Cardiac fibroblast (primary cell): ENCODE data around the gene ACBD3.
A peak's percentile ranks its signal among the peaks of the same experiment; 100 is the strongest.

Experiments used
- DNase-seq, 2 donors: peaks; one replicate each; pipeline versions ENCODE4 v3.0.0 to v3.0.0-alpha.2; 2010; ENCODE audit warnings: low read depth in 2 of 2
- H3K4me3 ChIP-seq, 2 donors: replicated peaks in 1 of 2; 1 replicate in 1 of 2; 2 replicates in 1 of 2; pipeline ENCODE4 v1.5.1; 2011; ENCODE audit warnings: low read depth in 2 of 2, low read length in 2 of 2, mild to moderate bottlenecking in 2 of 2, moderate library complexity in 1 of 2
- CTCF ChIP-seq: IDR thresholded peaks from one replicate; pipeline ENCODE4 v1.5.1; 2011; ENCODE audit warnings: low read depth, mild to moderate bottlenecking, low read length, inconsistent platforms

The ACBD3 gene

GRCh38 chr1:226162898-226163297 is 23.6 kb downstream of the ACBD3 start:
- TF ChIP-seq CTCF = no peak
- H3K4me3 ChIP-seq = no peak overlapping the region
- DNase-seq = no peak

GRCh38 chr1:226158983-226159382 is 27.6 kb downstream of the ACBD3 start:
- TF ChIP-seq CTCF = no peak
- no peak overlapping the region for H3K4me3 ChIP-seq
- no peak for DNase-seq

DNA sequence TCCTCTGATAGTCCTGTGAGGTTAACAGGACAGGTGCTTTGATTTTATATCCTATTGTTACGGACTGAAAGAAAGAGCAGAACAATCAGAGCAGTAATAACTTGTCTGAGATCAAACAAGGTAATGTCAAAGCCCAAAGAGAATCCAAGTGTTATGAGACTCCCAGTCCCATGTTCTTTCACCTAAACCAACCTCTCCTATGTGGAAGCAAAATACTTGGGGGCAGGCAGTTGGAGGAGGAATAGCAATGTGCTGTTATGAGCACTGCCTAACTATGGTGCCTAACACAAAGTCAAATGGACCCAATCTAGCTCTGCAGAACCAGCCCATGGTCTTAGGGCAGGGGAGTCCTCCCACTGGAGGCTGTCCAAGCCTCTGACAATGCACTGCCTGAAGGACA is 28.1 kb downstream of the ACBD3 start:
- no peak for TF ChIP-seq CTCF
- DNase-seq = no peak
- no peak overlapping the region for H3K4me3 ChIP-seq

DNA sequence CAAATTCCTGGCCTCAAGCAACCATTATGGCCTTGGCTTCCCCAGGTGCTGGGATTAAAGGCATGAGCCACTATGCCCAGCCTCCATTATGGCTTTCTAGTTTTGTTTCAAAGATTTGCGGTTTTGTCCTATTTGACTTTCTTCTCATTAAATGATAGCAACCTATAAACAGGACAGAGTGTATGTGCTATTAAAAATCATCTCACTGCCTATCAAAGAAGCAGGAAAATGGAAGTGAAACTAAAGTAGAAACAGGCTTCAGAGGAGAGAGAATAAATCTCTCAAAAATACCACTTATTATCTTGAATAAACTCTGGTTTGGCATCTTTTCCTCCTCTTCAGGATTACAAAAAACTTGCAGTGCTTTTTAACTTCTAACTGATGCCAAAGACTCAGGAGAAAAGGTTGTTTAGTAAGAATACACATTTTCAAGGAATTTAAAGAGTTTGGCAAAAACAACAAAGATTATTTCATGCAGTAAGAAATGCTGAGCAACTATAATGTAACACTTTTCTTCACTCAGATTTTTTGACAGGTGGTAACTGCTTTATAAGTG is 28.7 kb downstream of the ACBD3 start:
- no peak overlapping the region for H3K4me3 ChIP-seq
- TF ChIP-seq CTCF = no peak
- peak in 1 of 2 donors; percentile 37 for DNase-seq

- DNase-seq = peak in 1 of 2 donors; percentile 22
- no peak for TF ChIP-seq CTCF
These were observed 31.9 kb downstream of the ACBD3 start for GRCh38 chr1:226154593-226154992.

DNA sequence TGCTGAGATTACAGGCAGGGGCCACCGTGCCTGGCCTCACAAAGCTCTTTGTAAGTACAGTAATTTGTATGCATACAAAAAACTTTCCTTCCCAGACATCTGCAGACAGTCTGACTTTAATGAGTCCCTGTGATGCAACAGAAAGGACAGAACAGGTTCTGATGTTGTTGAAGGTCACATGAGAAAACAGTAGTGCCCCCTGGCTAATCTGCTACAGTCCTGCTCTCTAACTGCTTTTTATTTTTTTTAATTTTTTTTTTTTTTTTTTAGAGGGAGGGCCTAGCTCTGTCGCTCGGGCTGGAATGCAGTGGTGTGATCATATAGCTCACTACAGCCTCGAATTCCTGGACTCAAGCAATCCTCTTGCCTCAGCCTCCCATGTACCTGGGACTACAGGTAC is 36.7 kb downstream of the ACBD3 start:
- no peak overlapping the region for H3K4me3 ChIP-seq
- no peak for DNase-seq
- no peak for TF ChIP-seq CTCF

More at GRCh38 chr1:226154593-226154992, 31.9 kb downstream of the ACBD3 start:
- H3K4me3 ChIP-seq = no peak overlapping the region

DNA sequence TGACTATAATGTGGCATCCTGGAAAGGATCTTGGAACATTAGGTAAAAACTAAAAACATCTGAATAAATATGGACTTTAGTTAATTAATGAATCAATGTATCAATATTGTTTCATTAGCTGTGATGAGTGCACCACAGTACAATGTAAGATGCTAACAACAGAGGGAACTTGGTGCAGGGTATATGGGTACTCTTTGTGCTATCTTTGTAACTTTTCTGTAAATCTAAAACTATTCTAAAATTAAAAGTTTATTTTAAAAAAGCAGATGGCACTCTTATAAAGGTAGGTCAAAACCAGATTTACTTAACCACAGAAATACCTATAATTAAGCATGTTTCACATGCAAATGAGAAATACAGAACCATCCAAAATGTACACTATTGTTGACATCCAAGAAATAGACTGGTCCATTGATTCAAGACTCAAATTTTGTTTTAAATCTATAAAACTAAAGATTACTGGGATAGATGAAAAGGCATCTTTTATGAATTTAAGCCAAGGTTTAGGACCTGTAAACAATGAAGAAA is 38.4 kb downstream of the ACBD3 start:
- TF ChIP-seq CTCF = no peak
- DNase-seq = no peak
- H3K4me3 ChIP-seq = no peak overlapping the region
